HG03066 (cell line): ENCODE measurements around the gene PAK6.

ENCODE experiments used
- ATAC-seq: cut with Tn5 transposase; IDR thresholded peaks from one replicate; pipeline ENCODE4 v1.9.1; 2021; ENCODE audit warnings: low read depth; ENCODE audit not compliant: unreplicated experiment

PAK6 gene

GRCh38 chr15:40287968-40288367 is 49.1 kb downstream of the PAK6 start:
- ATAC-seq = no peak

- no peak for ATAC-seq
Observed at GRCh38 chr15:40289140-40289775, 50.4 kb downstream of the PAK6 start.

- no peak for ATAC-seq
Observed at GRCh38 chr15:40290545-40290917, 51.7 kb downstream of the PAK6 start.

- no peak for ATAC-seq
Observed at GRCh38 chr15:40290918-40291574, 52.2 kb downstream of the PAK6 start.

GRCh38 chr15:40292246-40292645 is 53.4 kb downstream of the PAK6 start:
- no peak for ATAC-seq

- no peak for ATAC-seq
Observed at GRCh38 chr15:40293006-40293405, 54.1 kb downstream of the PAK6 start.

GRCh38 chr15:40293905-40294895 is 55.3 kb downstream of the PAK6 start:
- no peak for ATAC-seq

GRCh38 chr15:40295297-40295696 is 56.4 kb downstream of the PAK6 start:
- ATAC-seq = no peak

GRCh38 chr15:40295877-40296560 is 57.2 kb downstream of the PAK6 start:
- no peak for ATAC-seq

- ATAC-seq = no peak
Observed at GRCh38 chr15:40296561-40297230, 57.8 kb downstream of the PAK6 start.

GRCh38 chr15:40297356-40297755 is 58.5 kb downstream of the PAK6 start:
- ATAC-seq = no peak

GRCh38 chr15:40298216-40298935 is 59.5 kb downstream of the PAK6 start:
- ATAC-seq = no peak

GRCh38 chr15:40300367-40300766 is 61.5 kb downstream of the PAK6 start:
- no peak for ATAC-seq

GRCh38 chr15:40300771-40301170 is 61.9 kb downstream of the PAK6 start:
- no peak for ATAC-seq

GRCh38 chr15:40301467-40302179 is 62.8 kb downstream of the PAK6 start:
- no peak for ATAC-seq

GRCh38 chr15:40302288-40302886 is 63.5 kb downstream of the PAK6 start:
- ATAC-seq = no peak

- no peak for ATAC-seq
Observed at GRCh38 chr15:40302981-40303380, 64.1 kb downstream of the PAK6 start.

- ATAC-seq = no peak
Observed at GRCh38 chr15:40303576-40303975, 64.7 kb downstream of the PAK6 start.

GRCh38 chr15:40305281-40305680 is 66.4 kb downstream of the PAK6 start:
- ATAC-seq = no peak
